ENCODE measurements around the gene MT1G.
"Not testable (repeated sequence)": the region's sequence is repeated elsewhere in the genome, so short reads cannot be mapped to it uniquely, and the experiment has no call there.

Gene MT1G

DNA sequence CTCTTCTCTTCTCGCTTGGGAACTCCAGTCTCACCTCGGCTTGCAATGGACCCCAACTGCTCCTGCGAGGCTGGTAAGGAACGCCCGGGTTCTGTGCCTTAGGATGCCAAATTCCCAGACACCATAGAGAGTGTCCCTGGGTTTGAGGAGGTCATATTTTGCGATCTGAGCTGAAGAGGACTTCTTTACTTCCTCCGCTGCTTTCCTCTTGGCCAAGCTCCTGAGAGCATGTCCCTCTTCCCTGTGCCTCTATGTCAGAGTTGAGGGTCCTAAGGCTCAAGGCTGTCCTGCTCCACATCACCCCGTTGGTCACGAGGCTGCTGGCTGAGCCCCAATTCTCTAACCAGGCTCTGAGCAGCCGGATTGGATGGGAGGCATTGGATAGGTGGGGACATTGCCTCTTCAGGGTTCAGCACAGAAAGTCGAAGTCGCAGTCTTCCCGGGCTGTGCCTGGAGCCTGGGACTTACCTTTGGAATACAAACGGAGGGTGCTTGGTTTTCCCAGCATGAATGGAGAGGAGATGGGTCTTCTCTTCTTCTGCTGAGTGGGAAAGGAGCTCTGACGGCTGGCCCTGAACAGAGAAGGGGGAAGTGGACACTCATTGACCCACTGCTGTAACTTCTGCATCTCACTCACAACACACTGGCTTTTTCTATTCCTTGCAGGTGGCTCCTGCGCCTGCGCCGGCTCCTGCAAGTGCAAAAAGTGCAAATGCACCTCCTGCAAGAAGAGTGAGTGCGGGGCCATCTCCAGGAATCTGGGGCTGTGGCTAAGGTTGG is 2.2 kb upstream of the MT1G start:
- DNase-seq, result no peak
- intact Hi-C loops (cut with DNase I), result no loop called here

GRCh38 chr16:56669005-56669839 is 1.4 kb upstream of the MT1G start, which contains the start of gene MT1H:
Gene MT1H, plus strand, starts transcription at chr16:56669814. Its CDS starts 71 bp downstream, at chr16:56669885.
- intact Hi-C loops (cut with DNase I), result no loop called here
- DNase-seq, result peak in 1 of 42 donors; percentile 52

DNA sequence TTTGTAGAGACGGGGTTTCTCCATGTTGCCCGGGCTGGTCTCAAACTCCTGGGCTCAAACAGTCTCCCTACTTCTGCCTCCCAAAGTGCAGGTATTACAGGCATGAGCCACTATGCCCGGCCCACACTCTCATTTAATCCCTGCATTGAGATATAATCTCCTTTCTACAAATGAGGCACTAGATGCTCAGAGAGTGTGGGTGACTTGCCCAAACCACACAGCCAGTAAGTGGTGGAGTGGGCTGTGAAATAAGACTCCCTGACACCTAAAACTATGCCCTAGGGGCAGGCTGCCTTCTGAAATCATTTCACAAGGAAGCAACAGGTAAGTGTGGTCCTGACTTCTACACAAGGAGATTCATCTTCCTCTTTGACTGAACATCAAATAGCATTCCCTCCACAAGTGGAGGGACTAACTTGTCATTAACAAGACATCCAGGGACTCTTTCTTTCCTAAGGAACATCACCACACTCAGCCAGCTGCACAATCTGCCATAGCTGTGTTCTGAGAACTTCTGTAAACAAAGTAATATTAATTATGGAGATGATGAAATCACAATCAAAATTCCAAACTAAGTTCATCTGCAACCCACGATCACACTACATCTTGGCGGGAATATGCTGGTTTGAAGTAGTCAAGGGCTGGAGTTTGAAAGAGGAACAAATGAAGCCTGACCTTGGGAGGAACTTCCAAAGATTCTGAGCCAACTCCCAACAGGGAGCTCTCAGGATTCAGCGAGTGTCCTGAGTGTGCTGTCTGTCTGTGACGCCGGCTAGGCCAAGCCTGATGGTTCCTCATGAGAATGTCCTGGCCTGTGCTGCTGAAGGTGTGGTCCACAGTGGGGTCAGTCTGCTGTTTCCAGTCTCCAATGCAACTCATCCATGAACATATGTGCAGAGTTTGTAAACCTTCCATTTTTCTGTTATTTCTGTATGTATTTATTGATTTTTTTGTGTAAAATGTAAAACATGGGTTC is 2.3 kb downstream of the MT1G start:
- intact Hi-C loops (cut with DNase I); DNase-seq: not testable (repeated sequence)

GRCh38 chr16:56664506-56664905 is 3.4 kb downstream of the MT1G start:
- no peak for DNase-seq
- intact Hi-C loops (cut with DNase I), result no loop called here

GRCh38 chr16:56662357-56663354 is 5.2 kb downstream of the MT1G start:
- intact Hi-C loops (cut with DNase I), result no loop called here
- peak in 31 of 42 donors; percentile 36 to 78 (median 57) for DNase-seq

- intact Hi-C loops (cut with DNase I), result no loop called here
- peak in 7 of 42 donors; percentile 11 to 48 (median 24) for DNase-seq
Measured at GRCh38 chr16:56658327-56658875, 9.5 kb downstream of the MT1G start.

DNA sequence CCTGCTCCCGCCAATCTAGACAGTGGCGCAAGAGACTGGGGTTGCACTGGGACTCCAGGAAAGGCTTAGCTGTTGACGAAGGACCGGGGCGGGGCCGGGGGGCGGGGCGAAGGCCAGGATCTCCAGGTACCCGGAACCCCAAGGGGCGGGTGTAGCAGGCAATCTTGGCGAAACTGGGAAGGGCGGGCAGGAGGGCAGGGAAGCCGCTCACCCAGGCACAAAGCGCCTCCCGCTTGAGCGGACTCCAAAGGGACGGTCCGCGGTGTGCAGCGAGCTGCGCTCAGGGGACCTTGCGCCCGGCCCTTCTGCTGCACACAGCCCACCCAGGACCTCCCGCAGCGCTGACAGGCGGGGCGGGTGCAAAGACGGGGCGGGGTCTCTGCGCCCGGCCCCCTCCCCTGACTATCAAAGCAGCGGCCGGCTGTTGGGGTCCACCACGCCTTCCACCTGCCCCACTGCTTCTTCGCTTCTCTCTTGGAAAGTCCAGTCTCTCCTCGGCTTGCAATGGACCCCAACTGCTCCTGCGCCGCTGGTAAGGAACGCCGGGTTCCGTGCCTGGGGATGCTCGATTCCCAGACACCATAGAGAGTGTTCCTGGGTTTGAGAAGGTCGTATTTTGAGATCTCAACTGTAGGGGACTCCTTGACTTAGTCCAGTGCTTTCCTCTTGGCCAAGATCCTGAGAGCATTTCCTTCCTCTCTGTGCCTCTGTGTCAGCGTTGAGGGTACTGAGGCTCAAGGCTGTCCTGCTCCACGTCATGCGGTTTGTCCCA is 10.1 kb downstream of the MT1G start, which contains the start of gene MT1F:
TSS of gene MT1F (plus strand) at position 405 of the 772 bp plus-strand sequence. CDS start at position 505, 100 bp downstream.
- intact Hi-C loops (cut with DNase I), result no loop called here
- peak in 40 of 42 donors; percentile 15 to 73 (median 52) for DNase-seq

GRCh38 chr16:56653218-56653617 is 14.6 kb downstream of the MT1G start:
- intact Hi-C loops (cut with DNase I), result no loop called here
- no peak for DNase-seq

DNA sequence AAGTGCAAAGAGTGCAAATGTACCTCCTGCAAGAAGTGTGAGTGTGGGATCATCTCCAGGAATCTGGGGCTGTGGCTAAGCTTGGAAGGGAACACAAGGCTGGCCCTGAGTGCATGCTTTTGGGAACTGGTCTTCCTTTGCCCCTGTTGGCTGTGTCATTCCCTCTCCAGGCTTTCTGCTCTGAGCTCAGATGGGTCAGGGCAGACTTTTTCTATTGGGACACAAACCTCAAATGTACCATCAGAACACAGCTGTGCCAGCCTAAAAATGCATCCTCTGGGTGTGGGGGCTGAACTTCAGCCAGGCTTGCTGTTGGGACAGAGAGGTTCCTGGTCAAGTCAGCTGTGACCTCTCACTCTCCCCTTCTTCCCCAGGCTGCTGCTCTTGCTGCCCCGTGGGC is 15.3 kb downstream of the MT1G start:
- no peak for DNase-seq
- intact Hi-C loops (cut with DNase I), result no loop called here

- intact Hi-C loops (cut with DNase I), result no loop called here
- no peak for DNase-seq
Measured at GRCh38 chr16:56651586-56651985, 16.3 kb downstream of the MT1G start, which contains the start of gene MT1B. Gene MT1B, plus strand, starts transcription at chr16:56651886. Its CDS starts 68 bp downstream, at chr16:56651954.

- intact Hi-C loops (cut with DNase I), result no loop called here
- no peak for DNase-seq
Measured at GRCh38 chr16:56649820-56650219, 18.0 kb downstream of the MT1G start.

DNA sequence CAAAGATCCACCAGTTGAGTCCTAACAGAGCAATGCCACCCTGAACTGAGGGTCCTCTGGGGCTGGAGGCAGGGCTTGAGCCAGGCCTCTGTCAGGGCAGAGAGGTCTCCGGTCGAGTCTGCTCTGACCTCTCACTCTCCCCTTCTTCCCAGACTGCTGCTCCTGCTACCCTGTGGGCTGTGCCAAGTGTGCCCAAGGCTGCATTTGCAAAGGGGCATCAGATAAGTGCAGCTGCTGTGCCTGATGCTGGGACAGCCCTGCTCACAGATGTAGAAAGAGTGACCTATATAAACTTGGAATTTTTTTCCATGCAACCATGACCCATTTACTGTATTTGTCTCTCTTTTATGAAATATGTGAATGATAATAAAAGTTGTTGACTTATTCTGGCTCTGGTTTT is 18.6 kb downstream of the MT1G start:
- intact Hi-C loops (cut with DNase I), result no loop called here
- no peak for DNase-seq

DNA sequence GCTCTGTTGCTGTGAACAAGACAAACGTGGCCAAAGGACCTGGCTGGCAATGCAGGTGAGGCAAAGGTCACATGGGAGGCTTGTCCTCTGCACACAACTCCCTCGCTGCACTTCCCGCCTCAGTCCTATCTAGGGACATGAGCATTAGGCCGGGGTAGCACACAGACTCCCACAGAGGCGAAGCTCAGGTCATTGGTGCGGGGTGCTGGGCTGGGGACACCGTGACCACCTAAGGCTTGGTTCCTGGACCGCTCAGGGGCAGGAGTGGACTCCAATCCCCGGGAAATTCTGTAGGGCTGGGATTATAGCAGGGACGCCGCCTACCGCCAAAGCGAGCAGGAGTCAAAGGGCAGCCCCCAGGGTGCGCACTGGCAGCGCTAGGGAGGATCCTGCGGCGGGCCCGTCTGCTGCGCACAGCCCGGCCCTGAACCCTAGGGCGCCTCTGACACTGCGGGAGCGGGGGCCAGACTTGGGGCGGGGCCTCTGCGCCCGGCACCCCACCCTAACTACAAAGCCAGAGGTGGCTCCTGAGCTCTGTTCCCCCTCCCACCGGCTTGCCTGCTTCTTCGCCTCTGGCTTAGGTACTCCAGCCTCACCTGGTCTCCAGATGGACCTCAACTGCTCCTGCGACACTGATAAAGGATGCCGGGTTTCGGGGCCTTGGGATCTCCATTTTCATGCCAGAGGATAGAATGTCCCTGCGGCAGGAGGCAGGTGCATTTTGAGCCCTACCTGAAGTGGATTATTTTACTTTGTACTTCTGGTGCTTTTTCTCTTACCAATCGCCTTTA is 20.0 kb downstream of the MT1G start:
- intact Hi-C loops (cut with DNase I), result no loop called here
- no peak for DNase-seq

DNA sequence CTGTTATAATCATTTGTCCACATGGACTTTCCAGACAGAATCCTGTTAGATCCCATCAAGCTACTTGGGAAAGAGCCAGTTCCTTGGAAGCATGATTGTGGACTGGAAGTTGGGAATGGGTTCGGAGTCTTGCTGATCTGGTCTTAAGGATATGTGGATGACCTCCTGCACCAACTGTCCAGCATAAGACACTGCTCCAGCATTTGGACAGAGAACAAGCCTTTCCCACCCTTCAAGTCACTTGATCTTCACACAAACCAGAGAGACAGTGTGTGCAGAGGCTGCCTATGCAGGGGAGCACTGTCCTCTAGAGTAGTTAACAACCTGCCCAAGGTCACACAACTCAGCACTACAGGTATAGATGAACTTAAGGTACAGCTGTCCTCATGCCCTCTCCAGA is 22.0 kb downstream of the MT1G start:
- no peak for DNase-seq
- intact Hi-C loops (cut with DNase I), result no loop called here

- no peak for DNase-seq
- intact Hi-C loops (cut with DNase I), result no loop called here
Measured at GRCh38 chr16:56645311-56645710, 22.6 kb downstream of the MT1G start.

DNA sequence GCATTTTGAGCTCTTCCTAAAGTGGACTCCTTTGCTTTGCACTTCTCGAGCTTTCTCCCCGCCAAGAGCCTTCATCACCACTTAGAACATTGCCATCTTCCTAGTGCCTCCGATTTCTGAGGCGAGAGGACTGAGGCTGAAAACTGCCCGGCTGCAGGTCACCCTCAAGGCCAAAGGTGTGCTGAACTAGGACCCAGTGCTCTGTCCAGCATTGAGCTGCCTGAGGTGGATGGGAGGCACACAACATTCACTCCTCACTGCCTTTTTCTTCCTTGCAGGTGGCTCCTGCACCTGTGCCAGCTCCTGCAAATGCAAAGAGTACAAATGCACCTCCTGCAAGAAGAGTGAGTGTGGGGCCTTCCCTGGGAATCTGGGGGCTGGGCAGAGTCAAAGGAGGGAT is 24.0 kb downstream of the MT1G start:
- no peak for DNase-seq

More for the DNA sequence above, 24.0 kb downstream of the MT1G start:
- intact Hi-C loops (cut with DNase I), result no loop called here

All from head of caudate nucleus (tissue), 42 donors.